Measurements from ENCODE around the gene RAB43. TPM values are rescaled to one million over a fixed set of nuclear protein-coding genes. Genes with fewer than 3 reads are reported as not detected.

The RAB43 gene
- polyA plus RNA-seq, 2 of the 4 experiments (the other 2 are of a cell fraction), result 1.6 to 2.9 TPM

DNA sequence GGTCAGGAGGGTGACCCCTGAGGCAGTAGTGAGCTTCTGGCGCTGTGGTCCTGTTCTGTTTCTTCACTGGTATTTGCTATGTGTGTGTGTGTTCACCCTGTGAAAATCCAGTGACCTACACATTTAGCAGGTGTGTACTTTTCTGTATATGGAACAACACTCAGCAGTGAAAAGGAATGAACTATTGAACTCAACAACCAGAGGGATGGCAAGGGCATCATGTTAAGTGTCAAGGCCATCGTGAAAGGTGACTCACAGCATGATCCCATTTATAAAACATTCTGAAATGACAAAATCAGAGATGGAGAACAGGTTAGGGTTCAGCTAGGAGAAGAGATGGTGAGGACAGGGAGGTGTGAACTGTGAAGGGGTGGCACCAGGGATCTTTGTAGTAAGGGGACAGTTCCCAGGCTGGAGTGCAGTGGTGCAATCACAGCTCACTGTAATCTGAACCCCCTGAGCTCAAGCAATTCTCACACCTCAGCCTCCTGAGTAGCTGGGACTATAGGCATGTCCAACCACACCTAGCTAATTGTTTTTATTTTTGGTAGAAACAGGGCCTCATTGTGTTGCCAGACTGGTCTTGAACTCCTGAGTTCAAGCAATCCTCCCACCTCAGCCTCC is 10.0 kb upstream of the RAB43 start:
- H3K4me2 ChIP-seq, result no peak overlapping the region
- no peak for FAIRE-seq
- WGBS (ENCODE audit: missing lambda C conversion rate), result 81% methylated on average over 2 of the region's 2 CpGs
- H3K9me3 ChIP-seq, result no peaks in the 10 kb centered on the region
- no peak overlapping the region for H3K4me3 ChIP-seq
- no peak for DNase-seq (ENCODE audit: low read depth in 1 of 2, low spot score in 1 of 2)
- no peaks in the 10 kb centered on the region for H3K4me1 ChIP-seq
- TF ChIP-seq EHF (CRISPR knock-in tag; IDR thresholded peaks at IDR 0.05) (no peak), POLR2AphosphoS2 (conservative IDR thresholded peaks at IDR 0.05; ENCODE audit: low read length) (no peak), NPAS2 (CRISPR knock-in tag; IDR thresholded peaks at IDR 0.05; ENCODE audit: borderline replicate concordance) (no peak), TFCP2L1 (CRISPR knock-in tag; IDR thresholded peaks at IDR 0.05) (no peak), JUN (IDR thresholded peaks at IDR 0.05) (no peak), MAZ (IDR thresholded peaks at IDR 0.05; ENCODE audit: borderline replicate concordance, low read depth, low read length) (no peak), RARB (CRISPR knock-in tag; IDR thresholded peaks at IDR 0.05) (no peak), JUNB (IDR thresholded peaks at IDR 0.05) (no peak), TP53 (CRISPR knock-in tag; IDR thresholded peaks at IDR 0.05) (no peak), RAD21 (conservative IDR thresholded peaks at IDR 0.05 in 1 of 2, IDR thresholded peaks at IDR 0.05 in 1 of 2) (no peak), HES2 (IDR thresholded peaks at IDR 0.05) (no peak), RNF2 (IDR thresholded peaks at IDR 0.05; ENCODE audit: borderline replicate concordance, low read depth) (no peak), HEYL (CRISPR knock-in tag; IDR thresholded peaks at IDR 0.05) (no peak)
- TF ChIP-seq, protein P1, sequence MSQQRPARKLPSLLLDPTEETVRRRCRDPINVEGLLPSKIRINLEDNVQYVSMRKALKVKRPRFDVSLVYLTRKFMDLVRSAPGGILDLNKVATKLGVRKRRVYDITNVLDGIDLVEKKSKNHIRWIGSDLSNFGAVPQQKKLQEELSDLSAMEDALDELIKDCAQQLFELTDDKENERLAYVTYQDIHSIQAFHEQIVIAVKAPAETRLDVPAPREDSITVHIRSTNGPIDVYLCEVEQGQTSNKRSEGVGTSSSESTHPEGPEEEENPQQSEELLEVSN (IDR thresholded peaks at IDR 0.05; ENCODE audit: borderline replicate concordance, low read depth), result no peak
- no peak for ATAC-seq
- POLR2A ChIA-PET, result no interaction called here
- CTCF ChIA-PET, result no interaction called here
- H3K27ac ChIP-seq, result no peak overlapping the region

DNA sequence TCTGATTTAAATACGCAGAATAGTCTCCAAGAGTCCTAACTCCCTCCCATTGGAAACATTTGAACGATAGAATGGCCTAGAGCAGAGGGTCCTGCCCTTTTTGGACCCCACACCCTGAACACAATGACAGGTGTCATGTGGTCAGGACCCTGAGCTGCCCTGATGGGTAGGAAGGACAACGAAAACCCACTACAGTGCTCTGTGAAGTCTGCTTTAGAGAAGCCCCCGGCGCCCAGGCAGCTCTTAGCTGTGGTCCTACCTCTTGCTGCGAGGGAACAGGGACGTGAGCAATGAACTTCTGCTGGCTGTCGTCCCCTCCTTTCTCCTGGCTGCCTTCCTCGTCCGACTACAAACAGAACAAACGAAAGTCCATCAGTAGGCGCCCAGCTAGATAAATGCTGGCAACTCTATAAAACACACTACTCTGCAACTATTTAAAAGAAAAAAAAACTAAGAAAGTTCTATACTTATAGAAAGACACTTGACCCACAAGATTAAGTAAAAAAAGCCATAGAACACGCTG is 8.7 kb upstream of the RAB43 start:
- H3K27ac ChIP-seq, result no peak overlapping the region
- no peak for TF ChIP-seq SREBF2 (IDR thresholded peaks at IDR 0.05)
- no peak for TF ChIP-seq EHF (CRISPR knock-in tag; IDR thresholded peaks at IDR 0.05)
- TF ChIP-seq POLR2A (IDR thresholded peaks at IDR 0.05; ENCODE audit: low read length), result no peak
- no peak for TF ChIP-seq HES2 (IDR thresholded peaks at IDR 0.05)
- no peak for TF ChIP-seq EP300 (IDR thresholded peaks at IDR 0.05)
- TF ChIP-seq HEYL (CRISPR knock-in tag; IDR thresholded peaks at IDR 0.05), result no peak
- TF ChIP-seq HOXB13 (CRISPR knock-in tag; IDR thresholded peaks at IDR 0.05; ENCODE audit: low read depth), result no peak
- no peak for TF ChIP-seq RFX5 (IDR thresholded peaks at IDR 0.05)
- TF ChIP-seq BHLHE40 (IDR thresholded peaks at IDR 0.05; ENCODE audit: low read depth, low read length), result no peak
- no peak for TF ChIP-seq GATA3 (IDR thresholded peaks at IDR 0.05; ENCODE audit: borderline replicate concordance)
- TF ChIP-seq ZNF302 (CRISPR knock-in tag; IDR thresholded peaks at IDR 0.05), result no peak
- no peak for TF ChIP-seq PHF8 (IDR thresholded peaks at IDR 0.05; ENCODE audit: borderline replicate concordance, low read depth)
- TF ChIP-seq RCOR1 (IDR thresholded peaks at IDR 0.05; ENCODE audit: low read depth, low read length), result no peak
- no peak for TF ChIP-seq JUN (IDR thresholded peaks at IDR 0.05)
- TF ChIP-seq, protein P2, sequence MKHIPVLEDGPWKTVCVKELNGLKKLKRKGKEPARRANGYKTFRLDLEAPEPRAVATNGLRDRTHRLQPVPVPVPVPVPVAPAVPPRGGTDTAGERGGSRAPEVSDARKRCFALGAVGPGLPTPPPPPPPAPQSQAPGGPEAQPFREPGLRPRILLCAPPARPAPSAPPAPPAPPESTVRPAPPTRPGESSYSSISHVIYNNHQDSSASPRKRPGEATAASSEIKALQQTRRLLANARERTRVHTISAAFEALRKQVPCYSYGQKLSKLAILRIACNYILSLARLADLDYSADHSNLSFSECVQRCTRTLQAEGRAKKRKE (CRISPR knock-in tag; IDR thresholded peaks at IDR 0.05; ENCODE audit: low read depth), result no peak
- no peak for TF ChIP-seq HOXB5 (CRISPR knock-in tag; IDR thresholded peaks at IDR 0.05)
- TF ChIP-seq MAFK (IDR thresholded peaks at IDR 0.05; ENCODE audit: partially characterized antibody), result no peak
- no peaks in the 10 kb centered on the region for H3K9me3 ChIP-seq
- no peak overlapping the region for H3K4me2 ChIP-seq
- H3K4me3 ChIP-seq, result no peak overlapping the region
- FAIRE-seq, result no peak
- ChIA-PET CTCF (no interaction called here), POLR2A (no interaction called here)
- ATAC-seq, result no peak
- no peaks in the 10 kb centered on the region for H3K4me1 ChIP-seq
- WGBS (ENCODE audit: missing lambda C conversion rate), result 92% methylated on average over 13 of the region's 13 CpGs
- no peak for DNase-seq (ENCODE audit: low read depth in 1 of 2, low spot score in 1 of 2)
